Measurements from ENCODE around the gene AOX1.
A peak's percentile ranks its signal among the peaks of the same experiment; 100 is the strongest.
"Not testable (repeated sequence)": the region's sequence is repeated elsewhere in the genome, so short reads cannot be mapped to it uniquely, and the experiment has no call there.

The AOX1 gene

DNA sequence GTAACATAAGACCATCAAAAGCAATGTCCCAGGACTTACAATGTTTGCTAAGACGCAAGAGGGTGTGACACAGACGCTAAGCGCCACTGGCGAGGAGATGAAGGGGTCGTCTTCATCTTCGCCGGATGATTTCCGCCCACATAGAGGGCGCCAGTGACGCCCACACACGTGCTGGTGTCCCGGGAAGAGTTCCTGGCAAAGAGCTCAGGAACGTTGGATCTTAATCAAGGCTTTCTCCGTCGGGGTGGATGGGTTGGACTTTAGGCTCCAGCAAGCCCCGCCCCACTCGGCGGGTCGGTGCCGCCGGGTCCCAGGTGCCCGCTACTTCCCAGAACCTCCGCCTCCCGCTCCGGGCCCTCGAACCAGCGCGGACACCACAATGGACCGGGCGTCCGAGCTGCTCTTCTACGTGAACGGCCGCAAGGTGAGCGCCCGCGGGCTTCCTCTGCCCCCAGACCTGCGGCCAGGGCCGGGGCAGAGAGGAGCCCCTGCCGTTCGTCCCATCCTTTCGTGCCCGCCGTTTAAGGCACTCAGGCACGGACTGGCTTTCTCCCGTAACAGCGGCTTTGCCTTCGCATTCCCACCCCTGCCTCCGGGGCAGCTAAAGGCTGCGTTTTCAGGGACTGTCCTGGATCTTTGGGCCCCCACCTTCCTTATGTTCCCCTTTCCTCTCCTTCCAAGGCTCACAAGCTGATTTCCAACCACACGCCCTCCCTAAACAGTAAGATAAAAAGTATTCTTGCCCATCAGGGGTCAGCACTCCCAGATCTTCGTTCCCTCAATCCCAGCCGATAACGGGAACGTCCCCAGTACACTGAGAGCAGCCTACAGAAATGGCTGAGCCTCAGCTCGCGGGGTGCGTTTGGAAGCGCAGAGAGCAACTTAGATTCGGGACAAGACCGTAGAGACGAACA lies at the start of gene AOX1:
Gene AOX1, plus strand, starts transcription at position 285 of the 914 bp plus-strand sequence. Its CDS starts 95 bp downstream, at position 380.
- peak; percentile 20 for DNase-seq

GRCh38 chr2:200538139-200538538 lies 47.7 kb upstream of the AOX1 start:
- no peak for DNase-seq

GRCh38 chr2:200540793-200541192 lies 45.0 kb upstream of the AOX1 start:
- DNase-seq: no peak

DNA sequence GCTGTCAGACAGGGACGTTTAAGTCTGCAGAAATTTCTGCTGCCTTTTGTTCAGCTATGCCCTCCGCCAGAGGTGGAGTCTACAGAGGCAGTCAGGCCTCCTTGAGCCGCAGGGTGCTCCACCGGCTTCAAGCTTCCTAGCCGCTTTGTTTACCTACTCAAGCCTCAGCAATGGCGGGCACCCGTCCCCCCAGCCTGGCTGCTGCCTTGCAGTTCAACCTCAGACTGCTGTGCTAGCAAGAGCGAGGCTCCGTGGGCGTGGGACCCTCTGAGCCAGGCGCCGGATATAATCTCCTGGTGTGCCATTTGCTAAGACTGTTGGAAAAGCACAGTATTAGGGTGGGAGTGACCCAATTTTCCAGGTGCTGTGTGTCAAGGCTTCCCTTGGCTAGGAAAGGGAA lies 19.2 kb upstream of the AOX1 start:
- DNase-seq: not testable (repeated sequence)

GRCh38 chr2:200567932-200568331 lies 17.9 kb upstream of the AOX1 start:
- no peak for DNase-seq

DNA sequence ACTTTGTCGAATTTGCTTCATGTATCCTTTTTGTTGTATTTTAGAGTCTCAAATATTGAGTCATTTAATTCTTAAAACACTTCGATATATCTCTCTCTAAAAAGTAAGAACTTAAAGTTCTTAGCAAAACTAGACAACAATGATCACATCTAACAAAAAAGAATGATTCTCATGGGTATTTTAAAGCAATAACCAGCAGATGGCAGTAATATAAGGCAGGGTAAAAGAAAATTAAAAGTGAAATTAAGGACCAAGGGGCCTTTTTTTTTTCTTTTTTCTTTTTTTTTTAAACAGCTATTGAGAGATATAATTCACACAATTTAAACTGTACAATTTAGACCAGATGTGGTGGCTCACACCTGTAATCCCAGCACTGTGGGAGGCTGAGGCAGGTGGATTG lies 9.9 kb upstream of the AOX1 start:
- DNase-seq: no peak

- DNase-seq: no peak
Measured at GRCh38 chr2:200577027-200577426, 8.8 kb upstream of the AOX1 start.

DNA sequence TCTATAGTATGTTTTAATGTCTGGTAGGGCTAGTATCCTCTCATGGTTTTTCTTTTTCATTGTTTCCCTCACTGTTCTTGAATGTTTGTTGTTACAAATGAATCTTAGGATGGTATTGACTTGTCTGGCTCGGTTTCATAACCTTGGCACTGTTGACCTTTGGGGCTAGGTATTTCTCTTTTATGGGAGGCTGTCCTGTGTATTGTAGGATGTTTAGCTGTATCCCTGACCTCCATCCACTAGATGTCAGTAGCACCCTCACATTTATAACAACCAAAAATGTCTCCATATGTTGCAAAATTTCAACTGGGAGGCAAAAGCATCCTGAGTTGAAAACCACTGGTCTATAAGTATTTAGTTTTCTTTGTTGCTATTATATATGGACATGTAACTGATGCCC lies 7.0 kb upstream of the AOX1 start:
- no peak for DNase-seq

DNA sequence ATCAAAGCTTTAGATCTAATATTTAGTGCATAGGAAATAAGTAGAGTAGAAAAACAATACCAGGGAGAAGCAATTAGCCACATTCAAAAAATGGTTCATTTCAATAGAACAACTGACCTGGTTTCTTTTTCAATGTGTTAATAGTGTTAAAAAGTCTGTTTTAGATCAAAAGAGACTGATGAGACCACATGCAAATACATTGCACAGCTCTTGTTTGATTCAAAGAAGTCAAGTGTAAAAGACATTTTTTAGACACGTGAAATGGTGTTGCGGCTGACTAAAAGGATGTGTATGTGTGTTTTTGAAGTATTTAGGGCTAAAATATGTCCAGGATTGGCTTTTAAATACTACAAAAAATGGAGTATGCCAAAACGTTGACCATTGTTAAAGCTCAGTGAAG lies 1.2 kb upstream of the AOX1 start:
- DNase-seq: no peak

GRCh38 chr2:200585340-200585729 lies 479 bp upstream of the AOX1 start:
- no peak for DNase-seq

- DNase-seq: no peak
Measured at GRCh38 chr2:200586644-200586975, 796 bp downstream of the AOX1 start.

DNA sequence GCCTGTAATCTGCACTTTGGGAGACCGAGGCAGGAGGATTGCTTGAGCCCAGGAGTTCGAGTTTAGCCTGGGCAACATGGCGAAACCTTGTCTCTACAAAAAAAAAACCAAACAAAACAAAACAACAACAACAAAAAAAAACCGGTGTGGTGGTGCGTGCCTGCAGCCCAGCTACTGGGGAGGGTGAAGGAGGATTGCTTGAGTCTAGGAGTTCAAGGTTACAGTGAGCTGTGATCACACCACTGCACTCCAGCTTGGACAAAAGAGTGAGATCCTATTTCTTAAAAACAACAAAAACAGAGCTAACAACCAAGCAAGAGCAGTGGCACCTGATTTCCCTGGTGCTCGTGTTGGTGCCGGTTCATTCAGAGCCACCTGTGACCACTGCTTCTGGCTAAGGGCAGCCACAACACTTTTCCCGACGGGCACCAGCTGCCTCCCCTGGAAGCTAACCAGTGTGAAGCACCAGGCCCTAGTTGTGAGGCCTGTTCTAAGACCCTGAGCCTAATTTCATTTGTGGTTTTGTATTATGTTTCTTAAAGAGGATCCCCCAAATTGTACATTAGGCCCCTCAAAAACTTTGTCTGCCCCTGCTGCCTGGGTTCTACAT lies 1.3 kb downstream of the AOX1 start:
- no peak for DNase-seq

- no peak for DNase-seq
Measured at GRCh38 chr2:200588076-200588678, 2.4 kb downstream of the AOX1 start.

GRCh38 chr2:200590090-200590489 lies 4.3 kb downstream of the AOX1 start:
- DNase-seq: no peak

DNA sequence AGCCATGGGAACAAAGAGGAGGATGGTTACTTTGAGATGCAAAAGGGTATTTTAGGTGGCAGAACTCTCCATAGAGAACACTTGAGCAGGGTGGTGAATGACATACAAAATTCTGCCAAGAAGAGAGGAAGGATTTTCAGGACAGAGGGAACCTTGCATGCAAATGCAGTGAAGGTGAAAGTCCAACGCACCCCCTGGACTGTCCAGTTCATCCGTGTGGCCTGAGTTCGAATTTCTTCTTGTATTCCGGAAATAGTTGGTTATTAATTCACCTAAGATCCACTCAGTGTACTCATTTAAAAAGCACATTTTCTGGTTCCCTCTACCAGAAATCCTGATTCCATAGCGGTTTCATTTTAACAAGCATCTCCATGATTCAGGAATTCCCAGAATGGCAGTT lies 5.5 kb downstream of the AOX1 start:
- DNase-seq: no peak

DNA sequence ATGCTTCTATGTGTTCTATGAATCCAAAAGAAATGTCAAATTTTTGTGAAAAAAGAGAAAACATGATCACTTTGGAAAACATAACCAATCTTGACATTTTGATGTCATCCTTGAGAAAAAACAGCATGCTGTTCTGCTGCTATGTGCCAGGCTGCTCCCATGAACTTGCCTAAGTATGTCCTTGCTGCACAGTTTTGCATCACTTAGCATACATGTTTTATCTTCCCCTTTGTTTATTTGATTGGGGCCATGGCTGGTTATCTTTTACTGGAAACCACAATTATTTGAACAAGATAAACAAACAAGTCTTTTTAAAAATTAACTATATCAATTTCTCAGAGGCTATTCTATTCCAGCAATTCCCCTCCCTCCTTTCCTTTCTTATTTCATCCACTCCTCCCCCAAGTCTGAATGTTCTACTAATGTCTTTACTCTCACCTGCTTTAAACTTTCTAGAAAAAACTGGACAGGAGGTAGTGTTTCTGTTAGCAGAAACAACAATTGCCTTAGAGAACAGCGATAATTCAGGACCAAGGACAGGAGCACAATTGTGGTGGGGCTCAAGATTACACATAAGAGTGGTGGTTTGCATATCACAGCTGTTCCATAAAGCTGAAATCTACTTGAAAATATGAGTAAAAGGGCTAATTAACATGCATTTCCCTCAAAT lies 6.7 kb downstream of the AOX1 start:
- no peak for DNase-seq

- no peak for DNase-seq
Measured at GRCh38 chr2:200593905-200594304, 8.1 kb downstream of the AOX1 start.

DNA sequence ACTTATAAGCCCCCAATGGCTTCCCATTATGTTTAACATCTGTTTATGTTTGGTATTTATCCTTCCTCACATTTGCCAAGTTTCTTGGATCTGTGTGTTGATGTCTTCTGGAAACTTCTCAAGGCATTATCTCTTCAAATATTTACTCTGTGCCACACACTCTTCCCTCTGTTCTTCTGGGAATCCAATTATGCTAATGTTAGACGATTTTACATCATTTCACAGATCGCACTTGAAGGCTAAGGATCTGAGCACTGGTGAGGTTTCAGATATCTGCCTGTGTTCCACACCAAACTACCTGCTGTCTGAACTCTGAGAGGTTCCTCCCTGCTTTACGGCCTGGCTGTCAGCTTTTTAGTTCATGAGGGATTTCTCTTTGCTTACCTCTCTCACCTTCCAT lies 10.1 kb downstream of the AOX1 start:
- DNase-seq: no peak

DNA sequence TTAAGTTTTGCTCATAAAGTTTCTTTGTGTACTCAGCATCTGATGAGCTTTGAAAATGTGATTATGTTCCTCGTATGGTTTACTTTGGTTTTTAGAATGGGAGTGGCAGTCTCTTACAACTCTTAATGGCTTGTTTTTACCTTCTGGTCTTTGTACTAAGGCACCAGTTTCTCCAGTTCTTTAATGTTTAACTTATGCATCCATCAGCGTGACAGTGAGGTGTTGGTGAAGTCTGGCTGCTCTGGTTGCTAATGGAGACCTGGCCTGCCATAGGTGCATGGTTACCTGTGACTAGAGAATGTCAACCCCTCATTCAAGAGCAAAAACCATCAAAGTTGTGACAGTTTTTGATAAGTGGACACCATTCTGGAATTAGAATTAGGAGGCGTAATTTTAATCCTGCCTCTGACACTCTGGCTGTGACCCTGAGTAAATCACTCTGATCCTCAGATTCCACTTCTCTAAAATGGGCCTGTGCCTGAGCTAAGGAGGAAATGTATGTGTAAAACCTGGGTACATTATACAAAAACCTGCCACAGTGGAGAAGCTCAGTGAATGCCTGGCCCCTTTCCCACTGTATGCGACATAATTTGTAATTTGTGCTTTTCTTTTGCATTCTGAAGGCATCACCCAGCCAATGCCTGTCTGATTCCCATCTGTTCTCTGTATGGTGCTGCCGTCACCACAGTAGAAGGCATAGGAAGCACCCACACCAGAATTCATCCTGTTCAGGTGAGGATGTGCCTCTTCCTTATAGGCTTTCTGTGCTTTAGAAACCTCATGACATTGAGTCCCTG lies 11.2 kb downstream of the AOX1 start:
- no peak for DNase-seq

- no peak for DNase-seq
Measured at GRCh38 chr2:200599206-200599605, 13.4 kb downstream of the AOX1 start.

DNA sequence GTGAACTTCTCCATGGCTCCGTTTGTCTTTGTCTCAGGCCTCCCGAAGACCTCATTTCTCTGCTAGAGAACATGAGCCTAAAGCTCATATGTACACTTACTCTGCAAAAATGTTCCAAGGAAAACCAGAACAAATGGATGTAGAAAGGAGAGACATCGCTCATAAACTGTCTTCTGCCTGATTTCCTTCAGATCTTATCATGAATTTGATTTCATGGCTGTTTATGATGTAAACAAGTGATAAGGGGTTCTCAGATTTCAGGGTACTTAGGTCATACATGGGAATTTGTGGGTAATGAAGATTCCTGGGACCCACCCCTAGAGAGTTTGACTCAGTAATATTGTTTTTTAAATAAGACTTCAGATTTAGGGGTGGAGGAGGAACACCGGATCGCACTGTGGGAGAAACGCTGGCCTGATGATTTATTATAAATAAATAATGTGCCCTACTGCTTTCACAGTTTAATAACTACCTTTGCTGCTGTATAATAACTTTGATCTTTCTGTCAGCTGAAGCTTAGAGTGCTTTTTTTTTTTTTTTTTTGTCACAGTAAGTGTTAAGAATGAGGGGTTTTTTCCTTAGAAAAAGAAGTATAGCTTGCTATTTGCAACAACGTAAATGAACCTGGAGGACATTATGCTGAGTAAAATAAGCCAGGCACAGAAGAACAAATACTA lies 14.9 kb downstream of the AOX1 start:
- no peak for DNase-seq

DNA sequence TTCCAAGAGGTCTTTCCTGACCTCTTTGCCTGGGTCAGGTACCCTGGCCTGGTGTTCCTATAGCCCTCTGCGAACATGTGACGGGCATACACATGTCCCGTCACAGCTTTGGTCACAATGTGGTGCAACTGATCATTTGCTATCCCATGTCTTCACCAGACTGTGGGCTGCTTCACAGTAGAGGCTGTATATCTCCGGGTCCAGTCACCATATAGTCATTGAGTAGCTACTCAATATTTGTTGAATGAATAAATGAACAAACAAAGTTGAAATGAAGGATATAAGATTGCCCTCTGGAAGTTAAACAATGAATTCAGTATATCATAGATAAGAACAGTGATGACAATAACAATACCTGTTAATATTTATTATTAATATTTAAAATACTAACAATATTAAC lies 16.8 kb downstream of the AOX1 start:
- DNase-seq: no peak

All from NCI-H510A (cell line).